Liver (tissue), 9 donors: ENCODE results near the gene DTWD1. TPM values are rescaled to one million over a fixed set of nuclear protein-coding genes. Genes with fewer than 3 reads are reported as not detected.
A peak's percentile ranks its signal among the peaks of the same experiment; 100 is the strongest.

Source experiments
- DNase-seq: peaks from one replicate; pipeline ENCODE4 v3.0.0-alpha.2; 2017; ENCODE audit warnings: low spot score
- H3K27ac ChIP-seq, 2 donors: one replicate each; pipeline ENCODE4 v1.7.0; 2013; ENCODE audit warnings: inconsistent platforms in 2 of 2, low read length in 2 of 2, control low read depth in 1 of 2, low read depth in 1 of 2, mild to moderate bottlenecking in 1 of 2
- H3K27me3 ChIP-seq, 4 donors: one replicate each; pipeline versions ENCODE4 v1.6.1 to v1.7.0; 2013; ENCODE audit warnings: low read length in 3 of 4, inconsistent platforms in 1 of 4, mild to moderate bottlenecking in 1 of 4, moderate library complexity in 1 of 4; ENCODE audit not compliant: control insufficient read depth in 4 of 4, insufficient read depth in 4 of 4
- H3K36me3 ChIP-seq, 4 donors: one replicate each; pipeline versions ENCODE4 v1.6.1 to v1.7.0; 2013; ENCODE audit warnings: low read length in 3 of 4, mild to moderate bottlenecking in 3 of 4, low read depth in 1 of 4, moderate library complexity in 1 of 4; ENCODE audit not compliant: control insufficient read depth in 4 of 4, insufficient read depth in 3 of 4
- H3K4me1 ChIP-seq, 4 donors: one replicate each; pipeline versions ENCODE4 v1.6.1 to v1.7.0; 2013; ENCODE audit warnings: low read length in 3 of 4, mild to moderate bottlenecking in 3 of 4, moderate library complexity in 1 of 4; ENCODE audit not compliant: control insufficient read depth in 4 of 4, insufficient read depth in 4 of 4
- H3K4me3 ChIP-seq, 3 donors: one replicate each; pipeline versions ENCODE4 v1.6.1 to v1.7.0; 2013; ENCODE audit warnings: low read length in 3 of 3, control low read depth in 1 of 3, low read depth in 1 of 3, mild to moderate bottlenecking in 1 of 3
- H3K9ac ChIP-seq, 2 donors: one replicate each; pipeline ENCODE4 v1.7.0; 2013; ENCODE audit warnings: low read length in 2 of 2, mild to moderate bottlenecking in 2 of 2, moderate library complexity in 2 of 2, control low read depth in 1 of 2, low read depth in 1 of 2
- H3K9me3 ChIP-seq, 4 donors: one replicate each; pipeline versions ENCODE4 v1.6.1 to v1.7.0; 2013; ENCODE audit warnings: low read length in 3 of 4; ENCODE audit not compliant: control insufficient read depth in 4 of 4
- EGR1 ChIP-seq, 2 donors: IDR thresholded peaks; 2 replicates each; pipeline ENCODE4 v1.6.1; 2016 to 2018; ENCODE audit warnings: antibody characterized with exemption in 2 of 2, low read depth in 2 of 2
- FOXA1 ChIP-seq: IDR thresholded peaks from 2 replicates; pipeline ENCODE4 v1.6.1; 2016; ENCODE audit warnings: antibody characterized with exemption
- FOXA2 ChIP-seq: IDR thresholded peaks from 2 replicates; pipeline ENCODE4 v1.6.1; 2016; ENCODE audit warnings: antibody characterized with exemption
- GABPA ChIP-seq, 2 donors: IDR thresholded peaks in 1 of 2; conservative IDR thresholded peaks in 1 of 2; 2 replicates each; pipeline ENCODE4 v1.6.1; 2016; ENCODE audit warnings: antibody characterized with exemption in 2 of 2, mild to moderate bottlenecking in 1 of 2, moderate library complexity in 1 of 2
- HNF4A ChIP-seq, 2 donors: conservative IDR thresholded peaks; 2 replicates each; pipeline ENCODE4 v1.6.1; 2016; ENCODE audit warnings: antibody characterized with exemption in 2 of 2, mild to moderate bottlenecking in 2 of 2
- HNF4G ChIP-seq: IDR thresholded peaks from 2 replicates; pipeline ENCODE4 v1.6.1; 2016; ENCODE audit warnings: antibody characterized with exemption
- MAX ChIP-seq: IDR thresholded peaks from 2 replicates; pipeline ENCODE4 v1.6.1; 2016; ENCODE audit warnings: antibody characterized with exemption
- REST ChIP-seq: IDR thresholded peaks from 2 replicates; pipeline ENCODE4 v1.6.1; 2016; ENCODE audit warnings: antibody characterized with exemption, mild to moderate bottlenecking
- RXRA ChIP-seq, 2 donors: IDR thresholded peaks; 2 replicates each; pipeline ENCODE4 v1.6.1; 2017 to 2018; ENCODE audit warnings: antibody characterized with exemption in 2 of 2, mild to moderate bottlenecking in 1 of 2
- WGBS: extraction: QIAGEN DNeasy Blood & Tissue Kit; methylation state at CpG from one replicate; pipeline ENCODE4 v1.1.7; 2013; 5-methylcytosine and 5-hydroxymethylcytosine counted together
- polyA plus RNA-seq, 2 donors: library from polyadenylated mRNA; stranded (reverse) in 1 of 2; unstranded in 1 of 2; fragments of 200-250 nt in 1 of 2; fragments of >200 nt in 1 of 2; fragmentation: Nextera tagmentation in 1 of 2; extraction: Ambion mirVana in 1 of 2; gene quantifications; one replicate each; pipeline versions ENCODE4 v1.2.1 to v1.2.3, GENCODE V29; 2013 to 2015
- total RNA-seq, 2 donors: library from RNA; depleted of rRNA; stranded (reverse); fragments of >200 nt; gene quantifications; one replicate each; pipeline ENCODE4 v1.2.3, GENCODE V29; 2014
- TF ChIP-seq, protein P1 (sequence below): fragments of 150-350 bp; IDR thresholded peaks from 2 replicates; pipeline ENCODE4 v1.5.1; 2017; ENCODE audit warnings: improper control_type of control experiment, low read depth, low read length; ENCODE audit not compliant: missing input control
- TF ChIP-seq, protein P2 (sequence below): IDR thresholded peaks from 2 replicates; pipeline ENCODE4 v1.6.1; 2016; ENCODE audit warnings: antibody characterized with exemption
- TF ChIP-seq, protein P3 (sequence below): IDR thresholded peaks from 2 replicates; pipeline ENCODE4 v1.6.1; 2016; ENCODE audit warnings: antibody characterized with exemption
- donor health status: healthy.
- donor health status: healthy.
- donor health status: healthy.
- donor health status: healthy.
- donor health status: healthy.

DTWD1 gene
- total and polyA plus RNA-seq, 4 donors, result 5.8 to 10.8 (median 9.7) TPM

DNA sequence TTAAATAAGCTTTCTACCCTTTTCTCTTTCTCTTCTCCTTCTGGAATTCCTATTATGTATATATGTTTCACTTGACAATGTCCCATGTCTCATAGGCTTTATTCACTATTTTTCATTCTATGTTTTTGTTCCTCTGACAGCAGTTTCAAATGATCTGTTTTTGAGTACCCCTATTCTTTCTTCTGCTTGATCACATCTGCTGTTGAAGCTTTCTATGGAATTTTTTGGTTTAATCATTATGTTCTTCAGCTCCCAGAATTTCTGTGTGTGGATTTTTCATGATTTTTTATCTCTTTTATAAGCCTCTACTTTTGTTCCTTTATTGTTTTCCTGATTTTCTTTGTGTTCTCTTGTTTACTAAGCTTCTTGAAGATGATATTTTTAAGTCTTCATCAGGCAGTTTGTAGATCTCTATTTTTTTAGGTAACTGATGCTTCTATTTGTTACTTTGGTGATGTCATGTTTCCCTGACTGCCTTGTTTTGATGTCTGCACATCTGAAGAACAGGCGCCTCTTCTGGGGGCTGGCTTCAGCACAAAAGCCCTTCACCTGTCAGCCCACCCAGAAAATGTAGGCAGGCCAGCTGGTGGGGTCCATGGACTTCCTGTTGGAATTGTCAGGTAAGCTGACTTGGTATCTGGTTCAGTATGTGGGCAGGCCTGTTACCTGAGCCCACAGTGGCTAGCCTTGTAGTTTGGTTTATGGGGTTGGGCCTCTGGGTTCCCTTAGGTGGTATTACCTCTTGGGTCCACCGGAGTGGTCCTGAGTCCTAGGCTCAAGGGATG, 16.0 kb upstream of the DTWD1 start:
- Histone ChIP-seq H3K27me3 (no peaks in the 10 kb centered on the region), H3K4me1 (no peaks in the 10 kb centered on the region), H3K4me3 (peak overlapping the region in 1 of 3 donors; percentile 15), H3K27ac (no peak overlapping the region), H3K9ac (no peak overlapping the region), H3K9me3 (peaks cover 0 to 2% (median 0%) of the 10 kb centered on the region in 4 donors), H3K36me3 (no peaks in the 10 kb centered on the region)
- DNase-seq, result no peak
- TF ChIP-seq, protein P1, sequence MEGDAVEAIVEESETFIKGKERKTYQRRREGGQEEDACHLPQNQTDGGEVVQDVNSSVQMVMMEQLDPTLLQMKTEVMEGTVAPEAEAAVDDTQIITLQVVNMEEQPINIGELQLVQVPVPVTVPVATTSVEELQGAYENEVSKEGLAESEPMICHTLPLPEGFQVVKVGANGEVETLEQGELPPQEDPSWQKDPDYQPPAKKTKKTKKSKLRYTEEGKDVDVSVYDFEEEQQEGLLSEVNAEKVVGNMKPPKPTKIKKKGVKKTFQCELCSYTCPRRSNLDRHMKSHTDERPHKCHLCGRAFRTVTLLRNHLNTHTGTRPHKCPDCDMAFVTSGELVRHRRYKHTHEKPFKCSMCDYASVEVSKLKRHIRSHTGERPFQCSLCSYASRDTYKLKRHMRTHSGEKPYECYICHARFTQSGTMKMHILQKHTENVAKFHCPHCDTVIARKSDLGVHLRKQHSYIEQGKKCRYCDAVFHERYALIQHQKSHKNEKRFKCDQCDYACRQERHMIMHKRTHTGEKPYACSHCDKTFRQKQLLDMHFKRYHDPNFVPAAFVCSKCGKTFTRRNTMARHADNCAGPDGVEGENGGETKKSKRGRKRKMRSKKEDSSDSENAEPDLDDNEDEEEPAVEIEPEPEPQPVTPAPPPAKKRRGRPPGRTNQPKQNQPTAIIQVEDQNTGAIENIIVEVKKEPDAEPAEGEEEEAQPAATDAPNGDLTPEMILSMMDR, result no peak
- TF ChIP-seq, protein P2, sequence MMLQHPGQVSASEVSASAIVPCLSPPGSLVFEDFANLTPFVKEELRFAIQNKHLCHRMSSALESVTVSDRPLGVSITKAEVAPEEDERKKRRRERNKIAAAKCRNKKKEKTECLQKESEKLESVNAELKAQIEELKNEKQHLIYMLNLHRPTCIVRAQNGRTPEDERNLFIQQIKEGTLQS, result no peak
- no peak for TF ChIP-seq FOXA2
- no peak for TF ChIP-seq MAX
- TF ChIP-seq GABPA (IDR thresholded peaks at IDR 0.05 in 1 of 2, conservative IDR thresholded peaks at IDR 0.05 in 1 of 2), result no peak
- no peak for TF ChIP-seq HNF4G
- no peak for TF ChIP-seq REST
- 98% methylated on average over 2 of the region's 2 CpGs for WGBS

DNA sequence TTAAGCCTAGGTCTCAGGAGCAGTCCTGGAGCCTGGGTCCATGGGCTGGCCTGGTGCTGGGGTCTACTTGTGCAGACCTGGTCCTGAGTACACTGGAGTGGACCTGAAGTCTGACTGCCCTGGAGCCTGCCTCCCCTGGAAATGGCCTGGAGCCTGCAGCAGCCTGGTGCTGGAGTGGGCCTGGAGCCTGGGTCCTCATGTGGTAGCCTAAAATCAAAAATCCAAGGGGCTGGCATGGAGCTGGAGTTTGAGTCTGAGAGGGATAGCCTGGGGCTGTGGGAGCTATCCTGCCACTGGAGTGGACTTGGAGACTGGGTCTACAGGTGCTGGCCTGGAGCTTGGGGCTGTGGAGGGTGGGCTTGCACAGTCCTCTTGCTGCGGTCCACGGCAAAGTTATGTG, 15.3 kb upstream of the DTWD1 start:
- TF ChIP-seq REST (no peak), FOXA1 (no peak), HNF4A (conservative IDR thresholded peaks at IDR 0.05) (no peak), GABPA (IDR thresholded peaks at IDR 0.05 in 1 of 2, conservative IDR thresholded peaks at IDR 0.05 in 1 of 2) (no peak), MAX (no peak), RXRA (IDR thresholded peaks at IDR 0.05) (no peak), EGR1 (IDR thresholded peaks at IDR 0.05; ENCODE audit: low read depth in 2 of 2) (no peak)
- TF ChIP-seq, protein P3, sequence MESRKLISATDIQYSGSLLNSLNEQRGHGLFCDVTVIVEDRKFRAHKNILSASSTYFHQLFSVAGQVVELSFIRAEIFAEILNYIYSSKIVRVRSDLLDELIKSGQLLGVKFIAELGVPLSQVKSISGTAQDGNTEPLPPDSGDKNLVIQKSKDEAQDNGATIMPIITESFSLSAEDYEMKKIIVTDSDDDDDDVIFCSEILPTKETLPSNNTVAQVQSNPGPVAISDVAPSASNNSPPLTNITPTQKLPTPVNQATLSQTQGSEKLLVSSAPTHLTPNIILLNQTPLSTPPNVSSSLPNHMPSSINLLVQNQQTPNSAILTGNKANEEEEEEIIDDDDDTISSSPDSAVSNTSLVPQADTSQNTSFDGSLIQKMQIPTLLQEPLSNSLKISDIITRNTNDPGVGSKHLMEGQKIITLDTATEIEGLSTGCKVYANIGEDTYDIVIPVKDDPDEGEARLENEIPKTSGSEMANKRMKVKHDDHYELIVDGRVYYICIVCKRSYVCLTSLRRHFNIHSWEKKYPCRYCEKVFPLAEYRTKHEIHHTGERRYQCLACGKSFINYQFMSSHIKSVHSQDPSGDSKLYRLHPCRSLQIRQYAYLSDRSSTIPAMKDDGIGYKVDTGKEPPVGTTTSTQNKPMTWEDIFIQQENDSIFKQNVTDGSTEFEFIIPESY, result no peak
- TF ChIP-seq, protein P1, result no peak
- TF ChIP-seq, protein P2, result no peak
- Histone ChIP-seq H3K27me3 (no peaks in the 10 kb centered on the region), H3K4me3 (peak overlapping the region in 1 of 3 donors; percentile 15), H3K27ac (no peak overlapping the region), H3K36me3 (peaks cover 0 to 1% (median 0%) of the 10 kb centered on the region in 4 donors), H3K9ac (no peak overlapping the region), H3K4me1 (no peaks in the 10 kb centered on the region), H3K9me3 (no peaks in the 10 kb centered on the region)
- no peak for DNase-seq
- 96% methylated on average over 2 of the region's 2 CpGs for WGBS
